NCI-H2029 treated with DMSO at 0.1 percent for 48 hours (cell line): Measurements from ENCODE around the gene ARHGEF26.

Experiments
- DNase-seq: peaks from one replicate; lab custom pipeline; 2025; lab: John Stamatoyannopoulos, UW

Gene ARHGEF26

DNA sequence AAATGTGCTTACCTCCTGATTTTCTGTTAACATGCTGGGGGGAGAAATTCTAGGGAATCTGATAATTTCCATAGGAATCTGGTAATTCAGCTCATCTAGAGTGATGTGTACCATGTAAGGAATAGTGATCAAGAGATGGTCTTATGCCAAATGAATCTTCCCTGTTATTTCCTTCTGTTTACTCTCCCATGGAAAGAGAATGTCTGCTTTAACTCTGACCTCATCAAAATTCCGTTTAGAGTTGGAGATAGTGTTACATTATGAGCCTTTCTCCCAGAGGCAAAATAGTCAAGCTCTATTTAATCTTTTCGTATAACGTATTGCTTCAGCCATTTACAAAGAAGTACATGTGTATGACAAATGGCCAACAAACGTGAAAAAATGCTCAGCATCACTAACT lies 76.6 kb downstream of the ARHGEF26 start:
- no peak for DNase-seq

DNA sequence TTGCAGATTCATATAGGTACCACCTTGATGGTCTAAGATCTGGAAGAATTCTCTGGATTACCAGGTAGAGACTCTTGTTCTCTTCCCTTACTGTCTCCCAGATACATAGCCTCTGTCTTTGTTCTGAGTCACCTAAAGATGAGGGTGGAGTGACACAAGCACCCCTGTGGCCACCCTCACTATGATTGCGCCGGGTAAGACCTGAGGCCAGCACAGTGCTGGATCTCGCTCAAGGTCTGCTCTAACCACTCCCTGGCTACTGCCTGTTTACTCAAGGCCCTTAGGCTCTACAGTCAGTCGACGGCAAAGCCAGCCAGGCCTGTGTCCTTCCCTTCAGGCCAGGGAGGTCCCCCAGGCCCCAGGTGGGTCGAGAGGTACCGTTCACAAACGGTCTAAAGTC lies 88.3 kb downstream of the ARHGEF26 start:
- DNase-seq = no peak

DNA sequence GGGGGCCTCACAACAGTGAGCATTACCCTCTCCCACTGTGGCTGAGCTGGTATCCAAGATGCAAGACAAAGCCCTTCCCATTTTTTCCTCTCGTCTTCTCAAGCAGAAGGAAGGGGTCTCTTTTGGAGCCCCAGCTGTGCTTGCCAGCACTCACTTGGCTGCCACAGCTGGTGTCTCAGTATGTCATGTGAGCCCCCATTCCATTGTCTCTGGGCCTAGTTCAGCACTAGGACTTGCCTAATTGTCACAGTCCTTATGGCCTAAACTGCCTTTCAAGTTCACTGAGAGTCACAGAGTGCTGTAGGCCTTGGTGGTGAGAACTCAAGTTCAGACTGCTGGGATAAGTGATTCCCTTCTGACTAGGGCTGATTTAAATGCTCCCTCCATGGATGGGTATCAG lies 89.8 kb downstream of the ARHGEF26 start:
- no peak for DNase-seq

DNA sequence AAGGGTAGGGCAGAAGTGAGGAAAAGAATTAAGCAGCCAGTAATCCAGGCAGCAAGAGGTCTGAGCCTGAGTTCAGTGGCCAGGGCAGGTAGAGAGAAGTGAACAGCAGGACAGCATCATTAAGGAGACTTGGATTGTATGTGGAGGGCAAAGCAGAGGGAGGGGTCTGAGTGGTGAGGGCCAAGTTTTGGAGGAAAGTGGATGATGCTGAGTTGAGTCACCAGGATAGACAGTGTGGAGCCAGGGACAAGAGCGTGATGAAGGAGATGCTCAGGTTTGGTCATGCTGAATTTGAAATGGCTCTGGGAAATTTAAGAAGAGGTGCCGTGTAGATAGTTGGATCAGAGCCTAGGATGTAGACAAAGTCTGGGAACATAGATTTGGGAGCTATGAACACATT lies 93.1 kb downstream of the ARHGEF26 start:
- no peak for DNase-seq

DNA sequence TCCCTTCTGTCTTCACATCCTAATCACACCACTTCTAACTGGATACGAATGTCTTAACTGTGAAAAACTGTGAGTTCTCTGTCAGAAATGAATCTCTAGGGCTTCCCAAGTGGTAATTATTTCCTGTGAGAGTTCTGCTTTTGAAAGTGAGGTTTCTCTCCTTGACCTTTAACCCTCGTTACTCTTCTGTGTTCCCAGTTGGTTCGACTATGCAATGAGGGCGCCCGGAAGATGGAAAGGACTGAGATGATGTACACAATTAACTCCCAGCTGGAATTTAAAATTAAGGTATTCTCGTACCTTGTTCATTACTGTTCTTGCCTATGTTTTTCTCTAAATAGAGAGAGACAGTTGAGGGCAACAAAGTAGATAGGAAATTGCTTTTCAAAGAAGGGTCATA lies 96.5 kb downstream of the ARHGEF26 start:
- no peak for DNase-seq

DNA sequence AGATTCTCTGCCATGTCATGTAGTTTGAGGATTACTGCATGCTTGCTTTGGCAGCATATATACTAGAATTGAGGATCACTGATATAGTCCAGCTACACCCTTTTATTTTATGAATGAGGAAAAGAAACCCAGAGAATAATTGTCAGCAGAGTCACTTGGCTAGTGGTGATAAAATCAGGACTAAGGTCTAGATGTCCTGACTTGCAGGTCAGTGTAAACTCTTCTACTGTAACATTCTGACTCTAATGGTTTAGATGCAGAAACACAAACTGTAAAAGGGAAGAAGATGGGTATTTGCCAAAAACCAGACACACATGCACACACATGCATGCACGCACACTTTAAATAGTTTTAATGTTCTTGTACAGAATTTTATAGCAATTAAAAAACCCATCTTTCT lies 97.5 kb downstream of the ARHGEF26 start:
- DNase-seq = no peak

DNA sequence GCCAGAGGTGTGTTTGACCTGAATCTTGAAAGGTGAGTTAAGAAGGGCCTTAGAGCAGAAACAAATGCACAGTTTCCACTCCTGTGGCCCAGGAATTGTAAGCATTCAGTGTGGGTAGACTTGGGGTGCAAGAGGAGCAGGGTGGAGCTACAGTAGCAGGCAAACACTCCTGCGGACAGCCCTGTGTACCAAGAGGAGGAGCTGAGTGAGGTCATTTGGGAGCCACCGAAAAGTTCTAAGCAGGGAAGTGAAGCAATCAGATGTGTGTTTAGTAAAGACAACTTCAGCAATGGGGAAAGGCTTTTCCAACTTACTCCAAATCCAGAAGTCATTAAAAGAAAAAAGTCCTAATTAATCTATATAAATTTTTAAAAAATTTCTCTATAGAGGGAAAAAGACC lies 99.3 kb downstream of the ARHGEF26 start:
- DNase-seq = no peak

DNA sequence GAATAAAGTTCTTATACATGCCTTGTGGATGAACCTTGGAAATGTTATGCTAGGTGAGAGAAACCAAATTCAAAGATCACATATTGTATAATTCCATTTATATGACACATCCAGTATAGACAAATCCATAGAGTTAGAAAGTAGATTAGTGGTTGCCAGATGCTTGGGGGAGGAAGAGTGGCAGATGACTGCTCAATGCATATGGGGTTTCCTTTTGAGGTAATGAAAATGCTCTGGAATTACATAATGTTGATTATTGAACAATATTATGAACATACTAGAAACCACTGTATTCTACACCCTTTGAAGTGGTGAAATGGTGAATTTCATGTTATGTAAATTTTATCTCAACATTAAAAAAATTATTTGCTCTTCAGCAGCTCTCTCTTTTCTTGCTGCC lies 102.3 kb downstream of the ARHGEF26 start:
- no peak for DNase-seq

DNA sequence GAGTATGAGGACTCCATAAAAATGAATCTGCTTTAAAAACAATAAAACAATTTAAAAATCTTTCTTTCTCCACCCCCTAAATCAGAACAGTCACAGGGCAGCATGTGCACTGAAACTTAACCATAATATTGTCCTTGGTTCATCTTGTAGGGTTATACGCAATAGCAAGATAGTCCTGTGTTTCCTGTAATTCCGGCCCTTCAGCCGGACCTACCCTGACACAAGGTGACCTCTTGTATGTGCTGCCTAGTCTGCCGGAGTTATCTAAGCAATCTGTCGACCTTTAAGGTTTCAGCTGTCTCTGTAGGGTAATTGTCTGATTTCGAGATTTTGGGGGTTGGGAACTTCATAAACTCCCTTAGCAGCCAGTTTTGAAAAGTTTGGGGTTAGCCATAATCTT lies 103.2 kb downstream of the ARHGEF26 start:
- DNase-seq = no peak

DNA sequence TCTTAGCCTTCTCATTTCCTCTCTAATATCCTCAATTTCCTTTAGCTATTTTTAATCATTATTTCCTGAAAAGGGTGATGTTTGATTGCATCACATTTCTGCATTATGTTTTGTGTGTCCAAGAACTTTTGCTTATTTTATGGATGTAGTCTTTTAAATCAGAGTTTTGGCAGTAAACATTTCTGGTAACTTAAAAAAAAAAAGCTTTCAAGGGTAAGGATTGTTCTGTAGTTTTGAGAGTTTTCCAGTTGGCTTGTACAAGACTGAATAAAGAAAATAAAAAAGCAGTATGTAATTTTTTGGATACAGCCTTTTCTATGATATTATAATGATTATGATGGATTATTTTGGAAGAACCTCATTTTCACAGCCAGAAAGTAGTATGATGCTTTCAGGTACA lies 103.7 kb downstream of the ARHGEF26 start:
- DNase-seq = no peak

DNA sequence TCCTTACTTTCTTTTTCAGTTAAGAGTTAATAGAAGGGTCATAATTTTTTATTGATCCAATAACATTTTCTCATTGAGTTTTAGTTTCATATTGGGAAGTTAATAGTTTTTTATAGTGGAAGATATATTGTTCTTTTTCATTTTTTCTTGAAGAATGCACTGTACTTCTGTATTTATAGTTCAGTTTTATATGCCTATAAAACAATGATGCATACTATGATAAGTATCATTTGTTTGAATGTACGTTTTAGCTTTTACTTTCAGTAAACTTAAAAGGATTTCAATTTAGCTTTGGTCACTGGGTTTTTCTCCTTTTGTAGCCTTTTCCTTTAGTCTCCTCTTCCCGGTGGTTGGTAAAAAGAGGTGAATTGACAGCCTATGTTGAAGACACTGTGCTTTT lies 104.3 kb downstream of the ARHGEF26 start:
- DNase-seq = no peak

DNA sequence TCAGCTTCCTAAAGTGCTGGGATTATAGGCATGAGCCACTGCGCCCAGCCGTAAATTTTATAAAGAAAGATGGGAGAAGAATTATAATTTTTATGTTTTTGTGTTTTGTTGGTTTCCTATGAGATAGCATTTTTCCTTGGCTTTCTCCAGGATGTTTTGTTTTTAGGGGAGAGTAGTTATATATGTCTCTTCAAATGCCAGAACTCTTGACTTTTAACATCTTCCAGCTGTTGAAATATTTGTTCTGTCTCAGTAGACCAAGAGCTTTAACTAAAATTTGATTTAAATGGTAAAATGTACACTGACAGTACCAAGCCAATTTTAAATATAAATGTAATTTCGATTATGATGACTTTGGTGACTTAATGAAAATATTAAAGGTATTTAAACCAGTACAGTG lies 106.3 kb downstream of the ARHGEF26 start:
- no peak for DNase-seq

DNA sequence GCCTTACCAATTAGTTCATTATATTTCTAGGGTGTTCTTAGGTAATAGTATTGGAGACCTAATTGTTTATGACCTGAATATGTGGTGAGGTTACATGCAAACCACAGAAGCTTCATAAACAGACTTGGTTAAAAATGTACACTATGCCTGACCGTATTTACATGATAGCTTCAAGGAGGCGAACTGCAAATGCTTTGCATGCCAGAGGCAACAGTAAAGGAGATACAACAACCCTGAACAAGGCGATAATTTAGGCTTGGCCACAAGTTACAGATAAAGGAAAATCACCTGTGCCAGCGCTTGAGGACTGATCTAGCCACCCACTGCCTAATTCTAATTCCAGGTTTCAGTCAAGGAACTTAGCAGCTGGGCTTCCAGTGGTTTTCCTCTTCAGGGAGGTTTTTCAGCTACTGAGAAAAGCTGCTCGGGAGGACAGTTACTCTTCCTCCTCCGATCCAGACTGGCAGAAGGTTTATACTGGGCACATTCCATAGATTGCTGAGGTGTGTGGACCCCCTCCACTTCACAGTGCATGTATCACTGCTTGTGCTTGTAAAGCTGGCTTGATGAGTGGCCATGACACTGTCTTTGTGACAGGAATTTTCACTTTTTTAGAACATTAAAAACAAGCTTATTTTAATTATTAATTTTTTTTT lies 107.5 kb downstream of the ARHGEF26 start:
- DNase-seq = no peak

DNA sequence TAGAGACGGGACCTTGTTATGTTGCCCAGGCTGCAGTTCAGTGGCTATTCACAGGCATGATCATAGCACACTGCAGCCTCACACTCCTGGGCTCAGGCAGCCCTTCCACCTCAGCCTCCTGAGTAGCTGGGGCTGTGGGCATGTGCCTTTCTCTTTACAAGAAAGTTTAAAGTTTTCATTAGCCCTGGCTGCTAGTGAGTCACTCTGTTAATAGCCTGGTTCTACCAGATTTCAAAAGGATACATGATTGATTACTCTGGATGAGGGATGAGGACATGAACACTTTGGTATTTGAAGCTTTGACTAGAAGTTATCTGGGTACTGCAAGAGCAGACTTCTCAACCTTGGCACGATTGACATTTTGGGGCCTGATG lies 108.0 kb downstream of the ARHGEF26 start:
- no peak for DNase-seq

DNA sequence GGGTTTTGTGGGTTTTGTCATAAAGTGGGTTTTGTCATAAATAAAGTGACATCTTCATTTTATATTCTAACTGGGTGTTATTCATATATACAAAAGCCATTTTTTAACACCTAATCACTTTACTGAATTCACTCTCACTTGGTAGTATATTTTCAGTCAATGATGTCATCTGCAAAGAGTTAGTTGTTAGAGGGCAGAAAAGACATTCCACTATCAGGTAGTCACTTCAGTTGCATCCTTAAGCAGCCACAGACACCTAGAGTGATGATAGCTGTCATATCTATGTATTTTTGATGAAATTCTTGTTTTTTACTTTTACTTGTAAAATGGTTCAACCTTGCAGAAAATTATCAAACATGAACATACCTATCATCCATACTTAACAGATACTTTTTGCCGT lies 114.1 kb downstream of the ARHGEF26 start:
- no peak for DNase-seq

DNA sequence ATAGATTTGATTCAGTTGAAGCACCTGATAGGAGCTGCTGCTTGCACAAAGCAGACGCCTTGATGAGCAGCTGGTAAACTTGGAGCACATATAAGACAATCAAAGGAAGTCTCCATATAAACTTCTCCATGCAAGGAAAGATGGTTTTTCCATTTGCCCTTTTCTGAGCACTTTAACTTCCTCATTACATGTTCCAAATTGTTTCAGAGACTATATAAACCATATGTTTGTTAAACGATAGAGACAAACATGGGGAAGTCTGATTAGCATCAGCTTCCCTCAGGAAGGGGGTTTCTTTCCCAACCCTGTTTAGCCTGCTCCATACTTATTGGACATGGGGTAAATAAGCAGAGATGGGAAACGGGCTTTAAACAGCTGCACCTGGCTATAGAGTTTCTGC lies 115.1 kb downstream of the ARHGEF26 start:
- DNase-seq = no peak

DNA sequence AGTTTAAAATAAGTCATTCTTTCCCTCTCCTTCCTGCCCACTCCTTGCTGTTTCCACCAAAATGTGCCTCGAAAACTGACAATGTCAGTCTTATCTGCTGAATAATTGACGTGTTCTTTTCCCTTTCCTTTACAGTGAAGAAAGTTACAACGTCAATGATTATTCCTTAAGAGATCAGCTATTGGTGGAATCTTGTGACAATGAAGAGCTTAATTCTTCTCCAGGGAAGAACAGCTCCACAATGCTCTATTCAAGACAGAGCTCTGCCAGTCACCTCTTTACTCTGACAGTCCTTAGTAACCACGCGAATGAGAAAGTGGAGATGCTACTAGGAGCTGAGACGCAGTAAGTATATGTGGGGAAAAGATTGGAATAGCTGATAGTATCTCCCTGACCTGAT lies 119.0 kb downstream of the ARHGEF26 start:
- no peak for DNase-seq

DNA sequence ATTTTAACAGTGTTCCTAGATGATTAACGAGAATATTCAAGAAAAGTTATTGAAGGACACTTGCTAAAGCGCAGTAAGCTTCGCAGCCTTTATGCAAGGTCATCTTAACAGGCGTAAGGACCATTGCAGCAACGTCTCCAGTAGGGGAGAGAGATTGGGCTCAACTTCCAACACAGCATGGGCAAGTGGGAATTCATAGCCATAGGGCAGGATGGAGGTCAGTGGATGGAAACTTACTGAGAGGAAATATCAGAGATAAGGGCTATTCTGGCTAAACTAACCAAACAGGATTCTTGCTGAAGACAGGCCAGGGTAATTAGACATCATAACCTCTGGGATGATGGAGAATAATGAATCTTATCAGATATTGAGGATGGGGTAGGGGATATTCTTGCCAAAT lies 120.3 kb downstream of the ARHGEF26 start:
- no peak for DNase-seq

DNA sequence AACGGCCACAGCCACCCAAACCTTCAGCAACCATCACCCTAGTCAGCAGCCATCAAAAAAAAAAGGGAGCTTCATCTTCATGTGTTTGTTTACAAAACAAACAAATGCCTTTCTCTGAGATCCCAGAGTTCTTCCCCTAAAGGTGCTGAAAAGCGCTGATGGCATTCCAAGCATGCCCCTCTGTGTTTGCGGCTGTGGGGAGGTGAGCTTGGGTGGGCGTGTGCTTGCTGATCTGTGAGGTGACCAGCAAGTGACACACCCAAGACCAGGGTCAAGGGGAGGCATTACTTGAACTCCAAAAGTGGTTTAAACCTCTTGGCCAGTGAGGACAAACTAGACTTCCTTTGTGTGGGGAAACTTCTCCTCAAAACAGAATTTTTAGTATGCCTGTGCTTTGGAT lies 121.6 kb downstream of the ARHGEF26 start:
- no peak for DNase-seq

DNA sequence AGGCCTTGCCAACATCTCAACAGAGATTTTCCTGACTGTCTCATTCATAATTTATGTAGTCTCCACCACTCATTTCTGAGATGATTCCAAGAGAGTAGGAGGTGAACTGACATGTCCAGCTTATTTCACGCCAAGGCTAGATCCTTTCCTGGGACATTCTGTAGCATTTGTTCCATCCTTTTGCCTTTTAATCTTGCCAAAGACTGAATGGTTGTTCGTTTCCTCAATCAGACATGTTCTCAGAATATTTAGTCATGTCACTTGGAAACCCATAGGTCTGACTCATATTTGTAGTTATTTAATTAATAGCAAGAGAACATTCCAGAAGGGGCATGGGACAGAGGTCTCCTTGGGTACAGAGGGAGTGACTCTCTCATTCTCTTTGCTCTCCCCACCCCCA lies 122.2 kb downstream of the ARHGEF26 start:
- no peak for DNase-seq

DNA sequence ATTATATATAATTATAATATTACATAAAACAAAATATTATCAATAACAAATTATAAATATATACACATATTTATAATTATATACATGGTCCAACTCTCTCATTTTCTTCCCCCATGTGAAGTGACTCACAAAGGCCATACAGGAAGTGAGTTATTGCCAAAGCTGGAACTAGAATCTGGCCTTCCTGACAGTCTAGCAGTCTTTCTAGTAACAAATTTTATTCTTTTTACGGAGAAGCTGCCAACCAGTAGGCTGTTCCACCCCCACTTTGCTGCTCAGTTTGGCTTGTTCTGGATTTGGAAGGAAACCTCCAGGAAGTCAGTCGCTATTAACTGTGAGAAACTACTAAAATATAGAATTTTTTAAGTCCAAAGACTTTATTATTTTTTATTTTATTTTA lies 123.5 kb downstream of the ARHGEF26 start:
- DNase-seq = no peak

DNA sequence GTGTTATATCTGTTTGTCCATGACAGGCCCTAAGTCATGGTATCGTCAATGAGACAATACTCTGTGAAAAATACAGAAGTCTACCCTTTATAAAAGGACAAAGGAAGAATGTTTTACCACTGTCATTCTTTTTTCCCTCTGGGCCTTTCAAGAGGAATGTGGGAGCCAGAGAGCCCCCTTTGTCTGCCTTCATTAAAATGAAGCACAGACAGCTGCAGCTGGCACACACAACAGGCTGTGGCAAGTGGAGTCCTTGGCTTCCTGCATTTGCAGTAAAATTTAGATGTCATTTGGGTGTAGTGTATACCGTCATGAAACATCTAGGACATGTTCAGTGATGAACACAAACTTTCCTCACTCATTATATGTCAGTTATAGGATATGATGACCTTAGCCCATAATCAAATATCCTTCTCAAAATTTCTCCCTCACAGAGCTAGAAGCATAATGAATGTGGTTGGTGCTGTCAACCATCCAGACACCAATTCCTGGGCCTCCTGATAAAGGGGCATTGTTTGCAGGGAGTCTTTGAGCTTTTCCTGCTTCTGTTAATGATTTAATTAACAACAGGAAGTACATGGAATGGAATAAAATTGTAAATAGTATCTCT lies 126.7 kb downstream of the ARHGEF26 start:
- DNase-seq = no peak

DNA sequence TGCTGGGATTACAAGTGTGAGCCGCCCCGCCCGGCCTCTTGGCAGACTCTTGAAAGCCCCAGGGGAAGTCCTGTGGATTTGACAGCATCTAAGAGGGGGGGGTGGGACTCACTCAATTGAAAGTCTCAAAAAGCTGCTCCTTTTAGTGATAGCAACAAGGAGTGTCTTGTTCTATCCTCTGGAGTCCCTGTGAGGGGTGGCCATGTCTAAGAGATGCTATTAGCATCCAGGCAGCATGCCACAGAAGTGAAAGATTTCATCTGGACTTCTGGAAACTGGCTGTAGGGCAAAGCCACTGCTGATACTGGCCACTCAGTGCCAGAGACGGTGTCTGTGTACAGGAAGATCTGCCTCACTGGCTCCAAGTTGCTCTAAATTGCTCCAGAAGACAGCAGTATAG lies 129.1 kb downstream of the ARHGEF26 start:
- no peak for DNase-seq

DNA sequence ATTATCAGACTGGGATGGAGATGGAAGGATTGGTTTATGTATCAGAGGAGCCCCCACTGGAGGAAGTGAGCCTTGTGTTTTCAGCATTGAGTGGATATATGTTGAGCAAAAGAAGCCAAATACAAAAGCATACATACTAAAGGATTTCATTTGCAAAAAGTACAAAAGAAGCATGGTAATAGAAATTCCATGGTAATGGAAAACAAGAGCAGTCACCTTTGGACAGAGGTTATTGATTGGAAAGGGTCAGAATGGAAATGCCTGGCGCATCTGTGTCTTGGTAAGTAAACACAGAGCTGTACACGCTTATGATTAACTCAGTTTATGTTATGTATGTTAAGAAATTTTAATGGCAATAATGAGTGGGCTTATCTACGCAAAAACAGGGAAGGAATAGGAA lies 130.4 kb downstream of the ARHGEF26 start:
- DNase-seq = no peak
